Endothelial cell of umbilical vein (primary cell): Measurements from ENCODE around the gene GNAQ. TPM values are rescaled to one million over a fixed set of nuclear protein-coding genes. Genes with fewer than 3 reads are reported as not detected.
A peak's percentile ranks its signal among the peaks of the same experiment; 100 is the strongest.
"Not testable (repeated sequence)": the region's sequence is repeated elsewhere in the genome, so short reads cannot be mapped to it uniquely, and the experiment has no call there.

Experiments used
- BruUV-seq: library from RNA; stranded (reverse); fragments of 400-500 nt; replicated peaks from 2 replicates; lab custom pipeline; 2021; lab: Mats Ljungman, UMichigan
- CTCF ChIA-PET: fragments of 300-600, 350-600 bp; sonication (Branson Sonifier 250); formaldehyde crosslinking; loops from one replicate; lab custom pipeline; 2021; ENCODE audit warnings: antibody characterized with exemption, inconsistent platforms; lab: Charles Lee
- POLR2A ChIA-PET: fragments of 300-600, 350-600 bp; sonication (Branson Sonifier 250); formaldehyde crosslinking; loops from one replicate; lab custom pipeline; 2021; ENCODE audit warnings: antibody characterized with exemption, inconsistent platforms; lab: Charles Lee
- DNase-seq: peaks from one replicate; pipeline ENCODE4 v3.0.0-alpha.2; 2011; ENCODE audit warnings: low read depth, low spot score
- FAIRE-seq: peaks from 2 replicates; lab custom pipeline; 2011; peaks lifted over from hg19 to GRCh38; lab: Jason Lieb, UNC
- H2AFZ ChIP-seq: 2 replicates; pipeline ENCODE4 v1.6.0; 2012; ENCODE audit warnings: low read depth, low read length, control low read depth, inconsistent platforms
- H3K27ac ChIP-seq: 2 replicates; pipeline ENCODE4 v1.5.1; 2011; ENCODE audit warnings: low read depth, mild to moderate bottlenecking, control low read depth, low read length, moderate library complexity; ENCODE audit not compliant: insufficient read depth
- H3K27me3 ChIP-seq, 2 experiments: 2 replicates each; pipeline versions ENCODE4 v1.6.0 to v1.6.1; 2011; ENCODE audit warnings: low read length in 2 of 2, mixed read lengths in 1 of 2; ENCODE audit not compliant: control insufficient read depth in 2 of 2, insufficient read depth in 2 of 2
- H3K36me3 ChIP-seq, 2 experiments: 2 replicates in 1 of 2; 3 replicates in 1 of 2; pipeline ENCODE4 v1.5.1; 2011; ENCODE audit warnings: low read length in 2 of 2, mild to moderate bottlenecking in 1 of 2, moderate library complexity in 1 of 2; ENCODE audit not compliant: control insufficient read depth in 2 of 2, insufficient read depth in 2 of 2; ENCODE audit errors: extremely low read depth in 1 of 2
- H3K4me1 ChIP-seq: 3 replicates; pipeline ENCODE4 v1.5.1; 2011; ENCODE audit warnings: mild to moderate bottlenecking, low read length; ENCODE audit not compliant: control insufficient read depth, insufficient read depth; ENCODE audit errors: extremely low read depth
- H3K4me2 ChIP-seq: 2 replicates; pipeline ENCODE4 v1.6.1; 2011; ENCODE audit warnings: low read length, control low read depth, mixed read lengths; ENCODE audit not compliant: insufficient read depth
- H3K4me3 ChIP-seq, 3 experiments: fragments of 200-600 bp in 1 of 3; sonication (generic), shearing (Covaris generic) in 1 of 3; replicated peaks in 1 of 3; 2 replicates each; pipeline ENCODE4 v1.5.1; 2011 to 2016; ENCODE audit warnings: control low read depth in 3 of 3, low read length in 3 of 3, mild to moderate bottlenecking in 2 of 3, inconsistent platforms in 1 of 3, low read depth in 1 of 3, moderate library complexity in 1 of 3; ENCODE audit not compliant: insufficient read depth in 1 of 3
- H3K79me2 ChIP-seq: 2 replicates; pipeline ENCODE4 v1.6.0; 2012; ENCODE audit warnings: low read length, inconsistent platforms; ENCODE audit not compliant: control insufficient read depth, insufficient read depth
- H3K9ac ChIP-seq: replicated peaks from 2 replicates; pipeline ENCODE3; 2011; ENCODE audit warnings: low read length, control low read depth; ENCODE audit not compliant: insufficient read depth; ENCODE audit errors: extremely low read depth
- H3K9me1 ChIP-seq: replicated peaks from 3 replicates; pipeline ENCODE4 v1.6.0; 2011; ENCODE audit warnings: mild to moderate bottlenecking, low read length; ENCODE audit not compliant: control insufficient read depth, insufficient read depth; ENCODE audit errors: extremely low read depth
- H3K9me3 ChIP-seq: replicated peaks from 2 replicates; pipeline ENCODE4 v1.5.1; 2012; ENCODE audit warnings: low read length, inconsistent platforms; ENCODE audit not compliant: control insufficient read depth, insufficient read depth
- H4K20me1 ChIP-seq: replicated peaks from 2 replicates; pipeline ENCODE3; 2011; ENCODE audit warnings: mild to moderate bottlenecking, low read length; ENCODE audit not compliant: control insufficient read depth, insufficient read depth; ENCODE audit errors: extremely low read depth
- CTCF ChIP-seq, 2 donors: IDR thresholded peaks; 1 replicate in 1 of 2; 2 replicates in 1 of 2; pipeline ENCODE4 v1.5.1; 2011; ENCODE audit warnings: low read length in 2 of 2, mild to moderate bottlenecking in 2 of 2, moderate library complexity in 2 of 2, control low read depth in 1 of 2, inconsistent platforms in 1 of 2, low read depth in 1 of 2; ENCODE audit not compliant: insufficient read depth in 1 of 2; ENCODE audit errors: extremely low read depth in 1 of 2
- EZH2 ChIP-seq: IDR thresholded peaks from 2 replicates; pipeline ENCODE4 v1.6.1; 2012; ENCODE audit warnings: borderline replicate concordance, low read depth, mild to moderate bottlenecking, moderate library complexity, low read length, inconsistent platforms; ENCODE audit not compliant: severe bottlenecking
- FOS ChIP-seq: IDR thresholded peaks from 2 replicates; pipeline ENCODE4 v1.6.1; 2011; ENCODE audit warnings: mild to moderate bottlenecking, low read length, moderate library complexity, borderline replicate concordance; ENCODE audit not compliant: insufficient read depth
- GATA2 ChIP-seq: IDR thresholded peaks from 2 replicates; pipeline ENCODE4 v1.7.0; 2011; ENCODE audit warnings: low read depth, mild to moderate bottlenecking, moderate library complexity, mixed read lengths, low read length; ENCODE audit not compliant: insufficient read length, insufficient read depth
- JUN ChIP-seq: IDR thresholded peaks from 2 replicates; pipeline ENCODE4 v1.6.1; 2011; ENCODE audit warnings: borderline replicate concordance, low read depth; ENCODE audit not compliant: insufficient read length, insufficient read depth
- MYC ChIP-seq: IDR thresholded peaks from one replicate; pipeline ENCODE4 v1.6.1; 2011; ENCODE audit warnings: mild to moderate bottlenecking, low read depth, low read length
- POLR2A ChIP-seq: IDR thresholded peaks from 2 replicates; pipeline ENCODE4 v1.6.1; 2012; ENCODE audit warnings: low read depth, mild to moderate bottlenecking, control low read depth, low read length
- POLR2AphosphoS5 ChIP-seq: IDR thresholded peaks from 2 replicates; pipeline ENCODE4 v1.6.1; 2012; ENCODE audit warnings: low read depth, mild to moderate bottlenecking, control low read depth, low read length, moderate library complexity; ENCODE audit not compliant: insufficient read depth
- dilution Hi-C: fragments of 300-500 bp; cut with MboI; formaldehyde crosslinking; loops from one replicate; pipeline ENCODE4 v1.15.0; 2019; ENCODE audit warnings: low sequenced_read_pairs; ENCODE audit not compliant: extremely low pct_ligation_motif_present
- intact Hi-C: fragments of 100-400 bp; cut with micrococcal nuclease; formaldehyde crosslinking; loops from one replicate; pipeline ENCODE4 v1.10.0; 2022
- polyA plus RNA-seq, 4 experiments: library from polyadenylated mRNA; depleted of rRNA in 3 of 4; stranded (reverse) in 3 of 4; unstranded in 1 of 4; fragments of >200 nt; gene quantifications; 2 replicates each; pipeline versions ENCODE4 v1.2.1 to v1.2.3, GENCODE V29; 2011 to 2012; ENCODE audit warnings: missing spikeins in 1 of 4
- total RNA-seq: library from RNA; stranded (reverse); gene quantifications from 2 replicates; pipeline ENCODE4 v1.2.3, GENCODE V29; 2021
- TF ChIP-seq, protein P1 (sequence below): IDR thresholded peaks from 2 replicates; pipeline ENCODE4 v1.6.1; 2011; ENCODE audit not compliant: insufficient read depth, insufficient read length

Gene GNAQ
- total and polyA plus RNA-seq, 2 donors (not counting 3 experiments of a cell fraction or from before 2014, with no cell fraction given), result 26.1 to 67.3 TPM

GRCh38 chr9:77864211-77864889 lies 167.3 kb downstream of the GNAQ start:
- DNase-seq, result no peak

GRCh38 chr9:77863638-77864037 lies 168.0 kb downstream of the GNAQ start:
- dilution Hi-C loops, H4K20me1 ChIP-seq, intact Hi-C loops, H3K36me3 ChIP-seq, BruUV-seq, POLR2A ChIA-PET, H3K4me2 ChIP-seq, H3K9ac ChIP-seq, H3K4me1 ChIP-seq, DNase-seq, H3K4me3 ChIP-seq, H3K9me3 ChIP-seq, H3K79me2 ChIP-seq, H3K27ac ChIP-seq, H3K9me1 ChIP-seq, H2AFZ ChIP-seq, FAIRE-seq, H3K27me3 ChIP-seq: not testable (repeated sequence)
- CTCF ChIA-PET, result interaction anchor here (2.3 kb wide), 1 partner anchor 22 kb away, joined by 7 read pairs; no protein-coding TSS in a partner anchor

More at GRCh38 chr9:77864211-77864889, 167.3 kb downstream of the GNAQ start:
- H3K4me3 ChIP-seq, result no peak overlapping the region
- no TSS peak for BruUV-seq
- H3K36me3 ChIP-seq, result no peaks in the 10 kb centered on the region
- FAIRE-seq, result peak; percentile 59
- H3K9me1 ChIP-seq, result no peaks in the 10 kb centered on the region
- intact Hi-C loops (no loop called here), dilution Hi-C loops (no loop called here)
- POLR2A ChIA-PET, result no interaction called here
- no peak overlapping the region for H3K4me2 ChIP-seq
- no peak overlapping the region for H3K9ac ChIP-seq
- no peaks in the 10 kb centered on the region for H3K27me3 ChIP-seq
- CTCF ChIA-PET, result interaction anchor here (2.3 to 3.1 kb wide), 2 partner anchors 23 to 171 kb away, joined by 7 to 11 read pairs; no protein-coding TSS in a partner anchor
- H3K27ac ChIP-seq, result no peak overlapping the region
- peaks cover 4% of the 10 kb centered on the region for H3K79me2 ChIP-seq
- H3K4me1 ChIP-seq, result no peaks in the 10 kb centered on the region
- no peak for TF ChIP-seq MYC
- no peak for TF ChIP-seq JUN
- TF ChIP-seq, protein P1, sequence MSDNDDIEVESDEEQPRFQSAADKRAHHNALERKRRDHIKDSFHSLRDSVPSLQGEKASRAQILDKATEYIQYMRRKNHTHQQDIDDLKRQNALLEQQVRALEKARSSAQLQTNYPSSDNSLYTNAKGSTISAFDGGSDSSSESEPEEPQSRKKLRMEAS, result no peak
- no peak for TF ChIP-seq POLR2A
- no peak for TF ChIP-seq EZH2
- no peak for TF ChIP-seq GATA2
- no peak for TF ChIP-seq CTCF (IDR thresholded peaks at IDR 0.05; ENCODE audit: extremely low read depth in 1 of 2, insufficient read depth in 1 of 2, low read depth in 1 of 2, low read length in 2 of 2)
- TF ChIP-seq POLR2AphosphoS5, result no peak
- TF ChIP-seq FOS, result no peak
- H2AFZ ChIP-seq, result no peak overlapping the region
- H3K9me3 ChIP-seq, result no peaks in the 10 kb centered on the region
- no peaks in the 10 kb centered on the region for H4K20me1 ChIP-seq
